H9 (cell line): ENCODE data around the gene SNAI1. TPM values are rescaled to one million over a fixed set of nuclear protein-coding genes. Genes with fewer than 3 reads are reported as not detected.

Source experiments
- DNase-seq: peaks from one replicate; pipeline ENCODE4 v3.0.0-alpha.2; 2017
- H2AFZ ChIP-seq: one replicate; pipeline ENCODE4 v1.6.1; 2013; ENCODE audit warnings: mild to moderate bottlenecking, low read length, control low read depth, moderate library complexity
- H2AK5ac ChIP-seq: 2 replicates; pipeline ENCODE4 v1.6.1; 2013; ENCODE audit warnings: low read length, control low read depth, mixed read lengths; ENCODE audit not compliant: insufficient read length
- H2BK120ac ChIP-seq: one replicate; pipeline ENCODE4 v1.6.1; 2013; ENCODE audit warnings: low read depth, mild to moderate bottlenecking, low read length, control low read depth, inconsistent platforms; ENCODE audit not compliant: poor library complexity, severe bottlenecking
- H2BK12ac ChIP-seq: 2 replicates; pipeline ENCODE4 v1.6.1; 2013; ENCODE audit warnings: low read length, control low read depth, mixed read lengths, low read depth; ENCODE audit not compliant: insufficient read length
- H2BK15ac ChIP-seq: 2 replicates; pipeline ENCODE4 v1.6.1; 2013; ENCODE audit warnings: low read depth, low read length, control low read depth
- H2BK20ac ChIP-seq: one replicate; pipeline ENCODE4 v1.6.1; 2013; ENCODE audit warnings: low read depth, mild to moderate bottlenecking, low read length, control low read depth, inconsistent platforms; ENCODE audit not compliant: poor library complexity, severe bottlenecking
- H2BK5ac ChIP-seq: 2 replicates; pipeline ENCODE4 v1.6.1; 2013; ENCODE audit warnings: low read length, control low read depth, mixed read lengths; ENCODE audit not compliant: insufficient read length
- H3K14ac ChIP-seq: 2 replicates; pipeline ENCODE4 v1.6.1; 2013; ENCODE audit warnings: low read length, control low read depth; ENCODE audit not compliant: insufficient read depth
- H3K18ac ChIP-seq: 2 replicates; pipeline ENCODE4 v1.6.1; 2013; ENCODE audit warnings: low read depth, mild to moderate bottlenecking, mixed read lengths, low read length, control low read depth; ENCODE audit not compliant: insufficient read length
- H3K23ac ChIP-seq: 2 replicates; pipeline ENCODE4 v1.6.1; 2013; ENCODE audit warnings: low read length, control low read depth, mixed read lengths, low read depth; ENCODE audit not compliant: insufficient read length
- H3K23me2 ChIP-seq: 2 replicates; pipeline ENCODE4 v1.6.1; 2013; ENCODE audit warnings: low read depth, mild to moderate bottlenecking, mixed read lengths, low read length, control low read depth; ENCODE audit not compliant: insufficient read length, poor library complexity, severe bottlenecking
- H3K27ac ChIP-seq: 2 replicates; pipeline ENCODE4 v1.5.1; 2013; ENCODE audit warnings: low read length, control low read depth, mixed read lengths, low read depth; ENCODE audit not compliant: insufficient read length
- H3K27me3 ChIP-seq: 2 replicates; pipeline ENCODE4 v1.6.1; 2013; ENCODE audit warnings: low read length, control low read depth, inconsistent platforms; ENCODE audit not compliant: insufficient read depth
- H3K4ac ChIP-seq: 2 replicates; pipeline ENCODE4 v1.6.1; 2013; ENCODE audit warnings: low read depth, mild to moderate bottlenecking, control low read depth, inconsistent platforms, low read length, moderate library complexity
- H3K4me1 ChIP-seq: 2 replicates; pipeline ENCODE4 v1.6.1; 2013; ENCODE audit warnings: low read length, control low read depth, inconsistent platforms; ENCODE audit not compliant: insufficient read depth
- H3K4me2 ChIP-seq: 2 replicates; pipeline ENCODE4 v1.6.1; 2013; ENCODE audit warnings: low read length, control low read depth, mixed read lengths; ENCODE audit not compliant: insufficient read length, insufficient read depth
- H3K56ac ChIP-seq: 2 replicates; pipeline ENCODE4 v1.6.1; 2013; ENCODE audit warnings: low read depth, mild to moderate bottlenecking, mixed read lengths, low read length, control low read depth; ENCODE audit not compliant: insufficient read length
- H3K79me1 ChIP-seq: 2 replicates; pipeline ENCODE4 v1.6.1; 2013; ENCODE audit warnings: low read depth, mild to moderate bottlenecking, moderate library complexity, low read length, control low read depth, inconsistent platforms; ENCODE audit not compliant: insufficient read depth, poor library complexity, severe bottlenecking
- H3K79me2 ChIP-seq: 2 replicates; pipeline ENCODE4 v1.6.1; 2013; ENCODE audit warnings: low read length, control low read depth, inconsistent platforms; ENCODE audit not compliant: insufficient read depth
- H3K9ac ChIP-seq: 2 replicates; pipeline ENCODE4 v1.6.1; 2013; ENCODE audit warnings: low read length, control low read depth, mixed read lengths; ENCODE audit not compliant: insufficient read length; ENCODE audit errors: extremely low read depth
- H3K9me3 ChIP-seq: one replicate; pipeline ENCODE4 v1.6.1; 2013; ENCODE audit warnings: low read depth, low read length, inconsistent platforms; ENCODE audit not compliant: control insufficient read depth
- H3T11ph ChIP-seq: one replicate; pipeline ENCODE4 v1.6.1; 2013; ENCODE audit warnings: mild to moderate bottlenecking, low read length, control low read depth, inconsistent platforms
- H4K20me1 ChIP-seq: one replicate; pipeline ENCODE4 v1.6.1; 2013; ENCODE audit not compliant: control insufficient read depth, insufficient read length, insufficient read depth
- H4K5ac ChIP-seq: 2 replicates; pipeline ENCODE4 v1.6.1; 2013; ENCODE audit warnings: low read depth, mild to moderate bottlenecking, mixed read lengths, low read length, control low read depth; ENCODE audit not compliant: insufficient read length
- H4K8ac ChIP-seq: replicated peaks from 2 replicates; pipeline ENCODE4 v1.6.1; 2013; ENCODE audit warnings: low read length, control low read depth, mixed read lengths, low read depth; ENCODE audit not compliant: insufficient read length
- H4K91ac ChIP-seq: 2 replicates; pipeline ENCODE4 v1.6.1; 2013; ENCODE audit warnings: low read depth, mild to moderate bottlenecking, moderate library complexity, mixed read lengths, low read length, control low read depth; ENCODE audit not compliant: insufficient read length
- H3K27ac Mint-ChIP-seq, 3 experiments: 2 replicates in 2 of 3; 3 replicates in 1 of 3; pipeline ENCODE4 v1.8.0; 2020 to 2021; ENCODE audit warnings: mixed read lengths in 3 of 3, mild to moderate bottlenecking in 1 of 3, moderate library complexity in 1 of 3
- H3K27me3 Mint-ChIP-seq: 2 replicates; pipeline ENCODE4 v1.8.0; 2021; ENCODE audit warnings: low read depth, mild to moderate bottlenecking, moderate library complexity, mixed read lengths
- H3K36me3 Mint-ChIP-seq, 3 experiments: 2 replicates in 2 of 3; 3 replicates in 1 of 3; pipeline ENCODE4 v1.8.0; 2020 to 2021; ENCODE audit warnings: low read depth in 3 of 3, mixed read lengths in 3 of 3; ENCODE audit not compliant: insufficient read depth in 1 of 3
- H3K4me1 Mint-ChIP-seq, 2 experiments: 2 replicates each; pipeline ENCODE4 v1.8.0; 2020; ENCODE audit warnings: mixed read lengths in 2 of 2
- H3K4me3 Mint-ChIP-seq, 2 experiments: 2 replicates in 1 of 2; 3 replicates in 1 of 2; pipeline ENCODE4 v1.8.0; 2020 to 2021; ENCODE audit warnings: mild to moderate bottlenecking in 2 of 2, mixed read lengths in 2 of 2, moderate library complexity in 1 of 2
- H3K9me3 Mint-ChIP-seq, 2 experiments: 2 replicates in 1 of 2; 3 replicates in 1 of 2; pipeline ENCODE4 v1.8.0; 2020; ENCODE audit warnings: mild to moderate bottlenecking in 2 of 2, mixed read lengths in 2 of 2, moderate library complexity in 1 of 2
- CTCF ChIP-seq: fragments of 200-600 bp; sonication (generic); conservative IDR thresholded peaks from 3 replicates; pipeline ENCODE4 v1.8.0; 2021; ENCODE audit warnings: antibody characterized with exemption, mild to moderate bottlenecking
- WGBS: extraction: QIAGEN DNeasy Blood & Tissue Kit; methylation state at CpG from one replicate; pipeline ENCODE4 v1.1.7; 2013; ENCODE audit warnings: missing lambda C conversion rate, low lambda C conversion rate, mixed read lengths; ENCODE audit not compliant: insufficient read length; ENCODE audit errors: extremely low coverage; 5-methylcytosine and 5-hydroxymethylcytosine counted together
- total RNA-seq: library from RNA; stranded (reverse); gene quantifications from 2 replicates; pipeline ENCODE4 v1.2.1, GENCODE V29; 2021

The SNAI1 gene
- total RNA-seq, 1 experiment from 2014 or later = 7.0 TPM

GRCh38 chr20:50005471-50005981 lies 22.7 kb downstream of the SNAI1 start:
- no peaks in the 10 kb centered on the region for H4K20me1 ChIP-seq
- no peak overlapping the region for H4K91ac ChIP-seq
- no peak overlapping the region for H3K27ac ChIP-seq
- H3K4me2 ChIP-seq = no peak overlapping the region
- no peak overlapping the region for H2BK5ac ChIP-seq
- no peaks in the 10 kb centered on the region for H3K4me1 ChIP-seq
- H3K56ac ChIP-seq = no peak overlapping the region
- H3K4me3 Mint-ChIP-seq = no peak overlapping the region
- H3T11ph ChIP-seq = no peak overlapping the region
- no peak overlapping the region for H3K18ac ChIP-seq
- no peak for DNase-seq
- peaks cover 10% of the 10 kb centered on the region for H3K23me2 ChIP-seq
- H2BK15ac ChIP-seq = no peak overlapping the region
- no peak overlapping the region for H2BK120ac ChIP-seq
- no peak for TF ChIP-seq CTCF
- H3K27ac Mint-ChIP-seq = peak overlapping the region in 1 of 3 experiments; percentile 74; a peak in 1 of 7 replicates
- H3K23ac ChIP-seq = no peak overlapping the region
- H3K79me1 ChIP-seq = no peaks in the 10 kb centered on the region
- no peak overlapping the region for H2AFZ ChIP-seq
- no peak overlapping the region for H3K4ac ChIP-seq
- H4K5ac ChIP-seq = no peak overlapping the region
- no peak overlapping the region for H3K14ac ChIP-seq
- H3K4me1 Mint-ChIP-seq = peaks cover 3 to 15% of the 10 kb centered on the region in 2 experiments
- H3K27me3 ChIP-seq = no peaks in the 10 kb centered on the region; the same call in 1 of the 2 replicates
- no peaks in the 10 kb centered on the region for H3K9me3 ChIP-seq
- no CpG with 5 or more reads among the region's 7 CpGs for WGBS
- no peak overlapping the region for H4K8ac ChIP-seq
- H3K27me3 Mint-ChIP-seq = peaks cover 9% of the 10 kb centered on the region
- no peak overlapping the region for H3K9ac ChIP-seq
- H3K79me2 ChIP-seq = no peaks in the 10 kb centered on the region
- H3K36me3 Mint-ChIP-seq = no peaks in the 10 kb centered on the region
- H2BK12ac ChIP-seq = no peak overlapping the region
- H2AK5ac ChIP-seq = no peak overlapping the region
- no peaks in the 10 kb centered on the region for H3K9me3 Mint-ChIP-seq
- no peak overlapping the region for H2BK20ac ChIP-seq
